NCI-H1105 treated with DMSO at 0.1 percent for 48 hours (cell line): ENCODE measurements around the gene TMEM242.

Experiments
- DNase-seq: peaks from one replicate; lab custom pipeline; 2025; lab: John Stamatoyannopoulos, UW

The TMEM242 gene

GRCh38 chr6:157270308-157270707 lies 53.0 kb downstream of the TMEM242 start:
- no peak for DNase-seq

- DNase-seq = no peak
These were observed 54.0 kb downstream of the TMEM242 start for GRCh38 chr6:157269261-157269794.

- no peak for DNase-seq
These were observed 54.5 kb downstream of the TMEM242 start for GRCh38 chr6:157268835-157269234.

- DNase-seq = no peak
These were observed 54.9 kb downstream of the TMEM242 start for GRCh38 chr6:157268396-157268795.

GRCh38 chr6:157267654-157268053 lies 55.7 kb downstream of the TMEM242 start:
- no peak for DNase-seq

GRCh38 chr6:157267109-157267611 lies 56.2 kb downstream of the TMEM242 start:
- DNase-seq = no peak

- DNase-seq = no peak
These were observed 56.8 kb downstream of the TMEM242 start for GRCh38 chr6:157266274-157267101.

GRCh38 chr6:157265635-157266034 lies 57.7 kb downstream of the TMEM242 start:
- DNase-seq = no peak

- DNase-seq = no peak
These were observed 58.1 kb downstream of the TMEM242 start for GRCh38 chr6:157265186-157265585.

- DNase-seq = peak; percentile 58
These were observed 58.6 kb downstream of the TMEM242 start for GRCh38 chr6:157264701-157265100.

- no peak for DNase-seq
These were observed 59.4 kb downstream of the TMEM242 start for GRCh38 chr6:157263881-157264397.

- no peak for DNase-seq
These were observed 60.2 kb downstream of the TMEM242 start for GRCh38 chr6:157263146-157263545.

- DNase-seq = no peak
These were observed 61.7 kb downstream of the TMEM242 start for GRCh38 chr6:157261606-157262005.

- peak; percentile 84 for DNase-seq
These were observed 62.4 kb downstream of the TMEM242 start for GRCh38 chr6:157260735-157261410.

- no peak for DNase-seq
These were observed 63.9 kb downstream of the TMEM242 start for GRCh38 chr6:157259443-157259842.

- DNase-seq = no peak
These were observed 64.4 kb downstream of the TMEM242 start for GRCh38 chr6:157258878-157259277.

- no peak for DNase-seq
These were observed 68.2 kb downstream of the TMEM242 start for GRCh38 chr6:157255079-157255478.

- no peak for DNase-seq
These were observed 68.8 kb downstream of the TMEM242 start for GRCh38 chr6:157254538-157254937.

- no peak for DNase-seq
These were observed 69.6 kb downstream of the TMEM242 start for GRCh38 chr6:157253699-157254098.

GRCh38 chr6:157253017-157253416 lies 70.3 kb downstream of the TMEM242 start:
- no peak for DNase-seq

GRCh38 chr6:157251586-157252247 lies 71.6 kb downstream of the TMEM242 start:
- no peak for DNase-seq

- peak; percentile 17 for DNase-seq
These were observed 73.5 kb downstream of the TMEM242 start for GRCh38 chr6:157249826-157250225.
